ENCODE data around the gene EYA3. TPM values are rescaled to one million over a fixed set of nuclear protein-coding genes. Genes with fewer than 3 reads are reported as not detected.

EYA3 gene
- total RNA-seq, 2 donors from 2014 or later: 16.7 to 19.4 TPM

GRCh38 chr1:28058971-28059878 is 29.2 kb downstream of the EYA3 start:
- Histone ChIP-seq H3K4me3 (no peak overlapping the region), H3K27ac (peak overlapping the region; percentile 22 to 28), H3K27me3 (replicated peaks; ENCODE audit: insufficient read depth) (no peaks in the 10 kb centered on the region), H3K36me3 (no peaks in the 10 kb centered on the region), H3K4me1 (replicated peaks) (no peaks in the 10 kb centered on the region), H3K9me3 (no peaks in the 10 kb centered on the region)
- no peak for TF ChIP-seq CTCF (IDR thresholded peaks at IDR 0.05)
- no peak for TF ChIP-seq POLR2AphosphoS5 (IDR thresholded peaks at IDR 0.05)
- no peak for TF ChIP-seq POLR2A (IDR thresholded peaks at IDR 0.05)
- DNase-seq (ENCODE audit: low spot score): no peak
- whole genome bisulfite sequencing: 88% methylated on average over 8 of the region's 8 CpGs
- intact Hi-C loops (cut with DNase I): no loop called here

- H3K4me3 ChIP-seq: no peak overlapping the region
- TF ChIP-seq CTCF (IDR thresholded peaks at IDR 0.05) (no peak), POLR2AphosphoS5 (IDR thresholded peaks at IDR 0.05) (peak; percentile 60)
- no peaks in the 10 kb centered on the region for H3K9me3 ChIP-seq
- no peak for DNase-seq (ENCODE audit: low spot score)
- 28% methylated on average over 4 of the region's 4 CpGs for WGBS
- no peaks in the 10 kb centered on the region for H3K36me3 ChIP-seq
- no peak overlapping the region for H3K27ac ChIP-seq
- no peaks in the 10 kb centered on the region for H3K4me1 ChIP-seq (replicated peaks)
- intact Hi-C loops (cut with DNase I): no loop called here
- H3K27me3 ChIP-seq (replicated peaks; ENCODE audit: insufficient read depth): no peaks in the 10 kb centered on the region
Observed at GRCh38 chr1:28058168-28058567, 30.2 kb downstream of the EYA3 start.

GRCh38 chr1:28056129-28056925 is 32.1 kb downstream of the EYA3 start:
- no peak for TF ChIP-seq POLR2A (IDR thresholded peaks at IDR 0.05)
- TF ChIP-seq CTCF (IDR thresholded peaks at IDR 0.05): no peak
- no peak for TF ChIP-seq POLR2AphosphoS5 (IDR thresholded peaks at IDR 0.05)
- Histone ChIP-seq H3K4me3 (no peak overlapping the region), H3K36me3 (no peaks in the 10 kb centered on the region), H3K27ac (no peak overlapping the region), H3K27me3 (replicated peaks; ENCODE audit: insufficient read depth) (no peaks in the 10 kb centered on the region), H3K9me3 (no peaks in the 10 kb centered on the region), H3K4me1 (replicated peaks) (no peaks in the 10 kb centered on the region)
- intact Hi-C loops (cut with DNase I): no loop called here
- no peak for DNase-seq (ENCODE audit: low spot score)
- 70% methylated on average over 4 of the region's 4 CpGs for WGBS

GRCh38 chr1:28050776-28051175 is 37.6 kb downstream of the EYA3 start:
- no peaks in the 10 kb centered on the region for H3K4me1 ChIP-seq (replicated peaks)
- no peak overlapping the region for H3K27ac ChIP-seq
- no peaks in the 10 kb centered on the region for H3K9me3 ChIP-seq
- H3K27me3 ChIP-seq (replicated peaks; ENCODE audit: insufficient read depth): no peaks in the 10 kb centered on the region
- no peak for DNase-seq (ENCODE audit: low spot score)
- intact Hi-C loops (cut with DNase I): no loop called here
- no peaks in the 10 kb centered on the region for H3K36me3 ChIP-seq
- TF ChIP-seq POLR2AphosphoS5 (IDR thresholded peaks at IDR 0.05) (no peak), CTCF (IDR thresholded peaks at IDR 0.05) (no peak), POLR2A (IDR thresholded peaks at IDR 0.05) (no peak)
- H3K4me3 ChIP-seq: no peak overlapping the region
- WGBS: 61% methylated on average over 1 of the region's 1 CpG
